ENCODE results near the gene FNDC1.

The FNDC1 gene

DNA sequence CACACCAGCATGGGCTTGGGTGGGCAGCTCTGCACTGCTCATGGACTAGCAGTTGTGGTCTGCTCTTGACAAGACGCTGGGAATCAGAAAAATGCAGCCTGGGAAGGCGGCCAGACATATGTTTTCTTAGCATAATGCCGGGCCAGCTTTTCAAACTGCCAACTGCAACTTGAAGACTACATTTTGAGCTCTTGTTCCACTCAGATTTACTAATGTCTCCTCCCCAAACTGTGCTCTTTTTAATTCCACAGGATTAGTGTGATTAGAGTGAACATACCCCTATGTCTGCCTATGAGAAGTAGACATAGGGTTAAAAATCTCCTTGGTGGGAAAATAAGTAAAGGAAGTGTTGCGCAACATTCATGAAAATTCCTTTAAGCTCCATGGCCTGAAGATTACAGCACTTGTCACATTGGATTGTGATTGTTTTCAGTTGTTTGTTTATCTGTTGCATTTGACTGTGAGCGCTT lies 5.3 kb upstream of the FNDC1 start:
- DNase-seq, result peak in 1 of 2 experiments; percentile 32

DNA sequence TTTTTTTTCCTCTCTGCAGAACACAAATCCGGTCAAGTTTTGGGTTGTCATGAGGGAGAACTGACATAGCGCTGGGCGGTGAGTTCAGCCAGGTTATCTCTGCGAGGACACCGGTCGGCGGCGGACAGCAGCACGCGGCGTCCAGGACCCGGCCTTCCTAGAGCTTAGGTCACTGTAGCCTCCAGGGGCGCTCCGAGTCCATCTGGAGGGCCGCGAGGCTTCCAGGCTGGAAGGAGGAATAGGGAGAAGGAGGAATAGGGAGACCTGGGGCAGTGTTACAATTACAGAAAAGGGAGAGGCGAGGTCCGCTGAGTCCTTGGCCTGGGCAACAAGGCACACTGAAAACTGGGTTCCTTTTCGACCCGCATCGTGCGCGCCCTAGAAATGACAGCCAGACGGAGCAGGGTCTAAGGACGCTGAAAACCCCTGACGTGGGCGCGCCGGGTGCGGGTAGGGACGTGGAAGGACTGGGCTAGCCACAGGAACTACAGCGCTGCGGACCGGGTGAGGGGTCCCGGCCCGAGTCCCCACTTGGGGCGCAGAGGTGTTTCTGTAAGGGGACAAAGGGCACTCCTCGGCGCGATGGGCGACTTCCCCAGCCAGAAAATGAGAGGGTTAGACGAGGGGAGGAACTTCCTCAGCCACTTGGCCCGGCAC lies 536 bp upstream of the FNDC1 start:
- DNase-seq, result no peak

DNA sequence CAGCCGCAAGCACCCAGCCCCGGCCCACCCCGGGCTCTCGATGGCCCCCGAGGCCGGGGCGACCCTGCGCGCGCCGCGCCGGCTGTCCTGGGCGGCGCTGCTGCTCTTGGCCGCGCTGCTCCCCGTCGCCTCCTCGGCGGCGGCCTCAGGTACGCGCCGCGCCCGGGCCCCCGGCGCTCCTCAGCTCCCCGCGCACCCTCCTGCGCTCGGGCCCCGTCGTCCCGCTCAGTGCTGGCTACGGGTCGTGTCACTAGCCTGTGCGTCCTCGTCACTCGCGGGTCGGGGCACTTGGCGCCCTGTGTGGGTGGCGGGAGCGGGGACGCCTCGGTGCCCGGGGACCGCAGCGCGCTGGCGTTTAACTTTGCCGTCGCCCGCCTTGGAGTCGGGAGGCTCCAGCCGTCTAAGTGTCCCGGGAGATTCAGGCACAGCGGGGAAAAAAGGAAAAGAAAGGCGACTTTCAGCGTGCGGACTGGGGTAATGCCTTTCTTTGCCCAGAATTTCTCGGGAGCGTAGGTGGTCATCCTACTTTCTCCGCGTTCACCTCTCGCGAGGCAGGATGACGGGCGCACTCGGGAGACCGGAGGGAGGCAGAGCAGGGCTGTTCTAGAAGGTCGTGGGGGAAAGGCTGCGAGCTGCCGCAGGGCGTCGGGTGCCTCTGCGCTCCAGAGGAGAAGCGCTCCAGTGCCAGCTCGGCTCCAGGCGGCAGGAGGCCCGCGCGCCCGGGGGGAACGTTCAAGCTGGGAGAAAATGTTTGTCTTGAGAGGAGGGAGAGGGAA lies 545 bp downstream of the FNDC1 start:
- DNase-seq, result no peak

DNA sequence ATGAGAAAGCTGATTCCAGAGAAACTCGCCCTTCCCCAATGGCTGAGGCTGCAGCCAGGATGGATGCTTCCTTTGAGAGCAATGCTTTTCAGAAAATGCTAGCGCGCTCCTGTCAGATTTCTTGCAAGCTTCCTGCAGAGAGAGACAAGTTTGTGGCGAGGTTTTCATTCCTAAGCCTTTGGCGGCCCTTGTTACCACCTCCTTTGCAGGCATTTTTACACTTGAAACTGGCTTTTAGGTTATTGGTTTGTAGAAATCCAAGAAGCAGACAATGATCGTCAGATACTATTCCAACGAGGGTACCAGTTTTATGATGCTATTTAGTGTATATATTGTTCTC lies 1.1 kb downstream of the FNDC1 start:
- no peak for DNase-seq

DNA sequence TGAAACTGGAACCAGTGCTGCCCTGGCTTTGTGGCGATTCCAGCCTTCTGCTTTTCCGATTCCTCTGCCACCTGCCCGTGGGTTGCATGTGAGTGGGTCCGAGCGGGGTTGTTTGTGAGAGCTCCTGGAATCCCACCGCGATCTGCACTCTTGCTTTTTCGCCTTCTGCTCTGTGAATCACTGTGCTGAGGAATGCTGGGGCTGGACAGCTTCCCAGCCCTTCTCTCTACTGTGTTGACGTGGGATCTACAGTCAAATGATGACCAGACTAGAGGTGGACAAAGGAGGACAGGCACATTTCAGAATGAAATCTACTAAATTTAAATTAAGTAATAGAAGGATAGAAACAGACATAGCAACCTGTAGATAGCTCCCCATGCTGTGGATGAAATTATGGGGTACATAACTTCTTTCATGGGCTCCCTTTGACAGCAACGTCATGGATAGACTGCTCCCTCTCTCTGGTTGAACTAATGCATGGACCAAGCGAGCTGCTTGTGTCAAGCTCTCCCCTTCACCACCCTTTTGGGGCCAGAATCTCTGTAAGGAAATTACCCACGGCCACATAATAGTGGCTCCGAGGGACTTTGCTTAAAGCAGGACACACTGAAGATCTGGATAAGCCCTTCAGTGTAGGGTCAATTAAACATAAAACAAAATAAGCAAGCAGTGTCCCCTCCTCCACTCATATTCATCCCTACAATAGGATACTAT lies 2.0 kb downstream of the FNDC1 start:
- DNase-seq, result no peak

DNA sequence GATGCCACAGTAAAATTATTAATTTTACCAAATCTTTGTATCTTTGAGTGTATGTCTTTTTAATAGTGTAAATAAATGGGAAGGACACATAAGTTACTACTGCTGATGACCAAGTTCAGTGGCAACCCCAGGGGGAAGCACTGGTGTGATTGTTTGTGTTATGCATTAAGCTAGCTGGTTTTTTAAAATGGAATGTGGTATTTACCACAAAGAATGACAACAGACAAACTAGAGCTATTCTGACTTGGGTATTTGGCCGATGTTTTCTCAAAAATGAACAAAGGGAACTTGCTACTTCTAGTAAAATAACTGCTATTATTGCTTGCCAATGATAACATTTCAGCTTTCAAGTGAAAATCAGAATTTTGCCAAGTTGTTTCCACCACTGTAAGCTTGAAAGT lies 2.9 kb downstream of the FNDC1 start:
- DNase-seq, result no peak

DNA sequence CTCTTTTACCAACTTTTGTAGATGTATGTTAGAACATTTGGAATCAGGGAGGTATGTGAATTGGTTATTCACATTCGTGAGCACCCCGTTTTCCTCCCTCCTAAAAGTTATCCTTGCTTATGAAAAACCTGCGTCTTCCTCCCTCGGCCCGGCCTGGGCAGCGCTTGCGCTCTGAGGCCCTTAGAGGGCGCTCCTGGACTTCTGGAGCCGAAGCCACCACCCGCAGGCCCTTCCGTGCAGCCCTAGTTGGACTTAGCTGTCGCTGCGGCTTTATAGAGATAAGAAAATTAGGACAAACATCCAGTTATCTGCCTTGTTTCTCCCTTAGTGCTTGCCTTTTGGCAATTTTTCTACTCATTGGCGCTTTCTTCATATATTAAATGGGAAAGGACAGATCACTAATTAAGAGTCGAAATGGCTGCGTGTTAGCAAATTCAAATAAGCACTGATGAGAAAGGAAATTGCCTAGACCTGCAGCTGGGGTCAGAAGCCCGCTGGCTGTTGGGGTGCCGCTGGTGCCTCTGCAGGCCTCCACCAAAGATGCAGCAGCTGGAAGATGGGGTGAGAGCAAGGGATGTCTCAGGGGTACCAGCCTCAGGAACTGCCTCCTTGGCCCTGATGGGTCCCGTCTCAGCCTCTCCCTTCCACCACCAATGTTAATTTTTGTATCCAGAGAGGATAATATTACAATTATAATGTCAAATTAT lies 5.2 kb downstream of the FNDC1 start:
- peak; percentile 9 to 69 for DNase-seq

DNA sequence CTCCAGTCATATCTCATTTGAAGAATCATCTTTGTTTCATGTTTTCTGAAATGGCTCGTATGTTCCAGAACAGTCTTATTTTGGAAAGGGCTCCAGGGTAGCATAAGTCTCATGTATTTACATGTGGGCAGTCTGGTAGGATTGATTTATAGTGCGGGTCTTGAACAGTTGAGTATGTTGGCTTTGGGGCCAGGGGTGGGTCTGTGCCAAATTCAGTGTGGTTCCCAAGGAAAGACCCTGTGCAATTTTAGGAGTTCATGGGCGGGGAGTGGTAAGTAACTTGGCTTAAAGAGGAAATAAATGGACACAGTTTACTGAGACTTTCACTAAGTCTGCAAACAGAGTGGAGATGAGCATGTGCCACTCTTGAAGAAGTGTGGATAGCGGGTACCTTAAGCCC lies 7.7 kb downstream of the FNDC1 start:
- no peak for DNase-seq

DNA sequence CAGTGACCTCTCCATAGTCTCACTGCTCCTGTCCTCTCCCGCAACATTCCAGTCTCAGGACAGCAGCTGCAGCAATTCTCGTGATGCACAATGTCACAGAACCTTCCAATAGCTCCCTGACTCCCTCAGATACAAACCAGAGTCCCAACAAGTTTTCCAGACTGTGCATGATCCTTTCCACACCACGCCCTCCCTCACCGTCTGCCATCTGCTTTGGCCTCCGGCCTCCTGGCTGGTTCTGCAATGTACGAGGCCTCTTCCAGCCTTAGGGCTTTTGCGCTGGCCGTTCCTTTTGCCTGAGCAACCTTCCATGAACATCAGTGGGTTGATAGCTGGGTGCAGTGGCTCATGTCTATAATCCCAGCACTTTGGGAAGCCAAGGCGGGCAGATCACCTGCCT lies 9.6 kb downstream of the FNDC1 start:
- DNase-seq, result no peak

DNA sequence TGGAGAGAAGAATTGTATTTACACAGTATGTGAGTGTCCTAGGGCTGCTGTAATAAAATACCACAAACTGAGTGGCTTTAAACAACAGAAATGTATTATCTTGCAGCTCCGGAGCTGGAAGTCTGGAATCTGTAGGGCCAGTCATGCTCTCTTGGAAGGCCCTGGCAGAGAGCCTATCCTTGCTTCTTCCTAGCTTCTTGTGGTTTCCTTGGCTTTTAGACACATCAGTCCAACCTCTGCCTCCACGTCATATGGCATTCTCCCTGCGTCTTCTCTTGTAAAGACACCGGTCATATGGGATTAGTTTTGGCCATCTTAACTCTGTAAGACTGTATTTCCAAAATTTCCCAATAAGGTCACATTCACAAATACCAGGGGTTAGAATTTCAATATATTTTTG lies 10.8 kb downstream of the FNDC1 start:
- no peak for DNase-seq

DNA sequence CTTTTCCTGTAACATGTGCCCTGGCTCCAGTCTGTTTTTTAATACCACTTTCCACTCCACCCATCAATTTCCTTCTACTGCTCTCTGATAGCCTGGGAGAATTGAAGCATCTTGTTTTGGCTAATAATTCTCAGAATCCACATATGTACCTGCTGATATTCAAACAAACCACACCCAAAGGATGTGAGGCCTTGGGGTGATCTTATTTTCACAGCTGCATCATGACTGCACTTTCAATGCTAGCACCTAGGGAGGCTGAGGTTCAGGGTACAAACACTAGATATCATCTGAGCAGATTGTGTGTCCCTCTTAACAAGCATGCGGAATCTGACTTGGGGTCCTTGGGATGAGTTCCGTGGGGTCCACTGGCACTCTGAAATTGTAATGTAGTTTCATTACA lies 12.7 kb downstream of the FNDC1 start:
- no peak for DNase-seq

DNA sequence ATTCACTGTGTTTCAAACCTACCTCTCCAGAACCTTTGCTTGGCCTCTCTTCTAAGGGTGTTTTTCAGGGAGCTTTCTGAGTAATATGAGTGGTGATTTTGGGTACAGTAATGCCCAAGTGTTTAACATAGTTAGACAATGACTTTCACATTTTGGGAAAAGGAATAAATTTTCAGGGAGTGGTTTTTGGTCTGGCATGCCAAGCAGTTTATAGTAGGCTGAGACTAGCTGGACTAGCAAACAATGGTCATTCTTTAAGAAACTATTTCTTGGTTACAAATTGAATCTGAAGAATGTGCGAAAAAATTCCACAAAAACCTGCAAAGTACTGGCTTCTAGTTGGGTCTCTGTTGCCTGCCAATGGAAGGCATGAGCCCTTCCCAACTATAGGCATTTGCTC lies 15.4 kb downstream of the FNDC1 start:
- DNase-seq, result no peak

DNA sequence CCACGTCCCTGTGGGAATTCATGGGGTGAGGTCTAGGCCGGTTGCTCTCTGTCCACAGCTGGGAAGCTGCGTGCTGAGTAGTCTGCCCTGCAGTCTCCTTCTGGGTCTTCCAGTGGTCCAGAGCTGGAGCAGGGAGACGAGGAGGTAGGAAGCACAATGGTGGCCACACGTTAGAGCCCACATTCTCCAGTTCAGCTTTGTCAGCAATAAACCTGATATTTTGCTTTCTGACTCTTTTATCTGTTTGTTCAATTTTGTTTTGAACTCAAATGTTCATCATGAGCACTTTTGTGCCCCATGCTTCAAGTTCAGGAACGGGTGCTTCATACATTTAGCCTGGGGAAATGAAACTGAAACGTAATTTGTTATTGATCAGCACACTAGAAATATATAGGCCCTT lies 21.3 kb downstream of the FNDC1 start:
- DNase-seq, result no peak

DNA sequence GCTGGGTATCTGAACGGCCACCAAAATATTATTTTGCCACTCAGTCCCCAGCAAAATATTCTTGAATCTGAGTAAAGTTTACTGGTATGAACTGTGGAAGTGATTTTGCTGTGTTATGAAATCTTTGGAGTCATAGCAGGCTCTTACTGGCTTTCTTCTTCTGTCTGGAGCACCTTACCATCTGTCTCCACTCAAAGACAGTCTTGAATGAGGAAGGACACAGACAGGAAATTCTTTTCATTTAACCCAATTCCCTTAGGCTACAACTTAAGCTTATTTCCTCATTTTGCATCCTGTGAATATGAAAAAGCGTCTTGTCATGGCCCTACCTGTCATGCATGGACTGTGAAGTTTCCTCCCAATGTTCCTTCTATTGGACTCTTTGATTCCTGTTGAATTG lies 24.7 kb downstream of the FNDC1 start:
- DNase-seq, result no peak

DNA sequence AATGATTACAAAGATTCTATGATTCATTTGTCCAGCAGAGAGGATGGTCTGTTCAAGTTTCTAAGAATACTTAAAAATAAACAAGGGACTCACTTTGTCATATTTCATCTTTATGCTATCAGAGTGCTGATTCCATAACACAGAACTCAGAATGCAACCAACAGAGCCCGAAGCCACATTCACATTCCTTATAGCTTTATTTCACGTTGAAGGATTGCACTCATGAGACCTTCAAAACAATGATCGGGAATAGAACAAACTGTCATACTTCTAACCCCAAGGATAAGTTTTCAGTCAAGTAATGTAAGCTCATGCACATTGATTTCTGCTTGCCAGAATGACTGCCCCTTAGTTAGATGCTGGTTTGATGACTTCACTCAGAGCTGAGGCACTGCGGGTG lies 25.2 kb downstream of the FNDC1 start:
- DNase-seq, result no peak

DNA sequence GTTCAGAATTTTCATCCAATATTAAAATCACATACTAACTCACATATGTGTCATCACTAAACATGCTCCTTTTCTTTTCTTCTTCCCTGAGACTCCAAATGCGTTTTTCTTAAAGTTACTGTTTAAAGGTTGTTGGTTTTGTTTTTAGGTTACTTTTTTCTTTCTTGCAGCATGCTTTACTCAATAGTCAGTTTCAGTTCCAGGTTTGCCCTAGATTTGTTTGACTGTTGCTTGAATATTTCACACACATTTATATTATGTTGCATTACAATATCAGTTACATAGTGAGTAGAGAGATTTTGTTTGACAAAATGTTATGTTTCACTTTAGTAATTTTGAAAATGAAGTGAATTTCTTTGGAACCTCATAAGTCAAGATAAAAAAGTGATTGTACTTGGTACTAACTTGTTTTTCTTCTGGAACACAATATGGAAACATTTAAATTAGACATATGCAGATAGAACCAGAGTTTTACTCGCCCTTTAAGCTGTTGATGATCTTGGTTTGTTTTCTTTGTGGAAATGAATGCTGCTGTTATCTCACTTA lies 27.3 kb downstream of the FNDC1 start:
- DNase-seq, result no peak

DNA sequence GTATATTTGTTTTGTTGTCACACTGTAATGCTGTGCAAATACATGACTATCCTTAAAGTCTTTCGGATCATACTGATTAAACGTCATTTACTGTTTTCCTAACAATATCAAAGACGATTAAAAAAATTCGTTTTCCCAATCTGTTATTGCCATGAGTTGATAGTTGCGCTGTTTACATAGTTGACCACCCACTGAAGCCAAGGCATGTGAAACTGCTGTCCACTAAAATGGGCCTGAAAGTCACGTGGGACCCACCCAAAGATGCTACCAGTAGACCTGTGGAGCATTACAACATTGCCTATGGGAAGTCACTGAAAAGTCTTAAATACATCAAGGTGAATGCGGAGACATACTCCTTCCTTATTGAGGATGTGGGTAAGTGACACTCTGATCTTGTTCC lies 28.1 kb downstream of the FNDC1 start:
- DNase-seq, result no peak

DNA sequence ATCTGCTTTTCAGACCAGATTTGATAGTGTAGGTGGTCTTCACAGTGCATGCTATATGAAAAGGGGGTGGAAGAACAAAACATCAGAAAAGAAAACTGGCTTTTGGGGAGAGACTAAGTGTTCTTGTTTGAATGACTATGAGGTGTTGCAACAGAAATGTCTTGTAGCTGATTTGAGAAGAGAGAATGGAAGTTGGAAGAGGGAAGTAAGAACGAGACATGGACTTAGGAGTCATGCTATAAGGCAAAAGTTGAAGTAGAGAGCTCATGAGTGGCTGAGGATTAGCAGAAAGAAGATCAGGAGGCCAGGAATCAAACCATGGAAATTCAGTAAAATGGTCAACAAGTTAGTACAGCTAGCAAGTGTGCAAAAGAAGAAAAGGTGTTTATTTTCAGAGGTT lies 32.1 kb downstream of the FNDC1 start:
- no peak for DNase-seq

DNA sequence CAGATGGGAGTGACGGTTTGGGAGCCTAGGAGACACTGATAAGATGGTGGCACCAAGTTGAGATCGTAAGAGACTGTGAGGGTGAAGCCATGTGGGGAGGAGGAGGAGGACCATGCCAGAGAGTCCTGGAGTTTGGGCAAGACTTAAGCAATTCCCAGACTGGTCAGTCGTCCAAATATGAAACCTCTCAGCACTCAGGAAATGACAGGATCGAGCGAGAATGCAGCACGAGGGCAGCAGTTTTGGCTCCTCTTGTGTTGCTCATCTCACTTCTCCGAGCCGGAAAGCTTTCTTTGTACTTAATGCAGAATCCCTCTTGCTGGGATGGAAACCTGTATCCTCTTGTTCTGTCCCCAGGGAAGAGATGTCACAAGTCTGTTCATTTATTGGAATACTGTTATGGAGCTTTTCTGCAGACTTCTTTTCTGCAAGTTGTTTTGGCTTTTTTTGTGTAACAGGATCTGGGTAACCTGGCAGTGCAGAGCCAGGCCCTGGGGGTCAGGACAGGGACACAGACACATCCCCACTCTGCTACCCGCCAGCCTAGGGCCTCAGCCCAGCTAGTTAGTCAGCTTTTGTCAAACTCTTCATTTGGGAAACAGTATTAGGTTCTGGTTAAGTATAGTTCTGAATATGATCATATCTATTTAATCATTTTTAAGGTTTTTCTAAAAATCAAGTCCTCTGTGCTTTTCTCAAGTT lies 34.3 kb downstream of the FNDC1 start:
- DNase-seq, result no peak

DNA sequence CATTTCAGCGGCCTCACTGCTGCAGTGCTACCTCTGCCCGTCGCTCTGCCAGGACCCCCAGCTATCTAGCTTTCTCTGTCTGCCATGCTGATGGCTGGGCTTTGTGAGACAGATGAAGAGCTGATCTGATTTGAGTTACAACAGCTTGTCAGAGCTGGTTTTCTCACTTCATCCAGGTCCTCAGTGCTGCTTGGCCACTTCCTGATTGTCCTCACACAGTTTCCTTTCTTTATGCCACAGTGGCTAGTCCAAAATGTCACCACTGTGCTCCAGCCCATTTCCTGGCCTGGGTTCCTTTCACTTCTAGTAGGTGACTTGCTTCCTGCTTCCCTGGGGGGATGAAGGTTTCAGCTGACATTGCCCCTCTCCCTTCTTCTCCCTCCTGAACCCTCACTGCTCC lies 35.4 kb downstream of the FNDC1 start:
- no peak for DNase-seq

DNA sequence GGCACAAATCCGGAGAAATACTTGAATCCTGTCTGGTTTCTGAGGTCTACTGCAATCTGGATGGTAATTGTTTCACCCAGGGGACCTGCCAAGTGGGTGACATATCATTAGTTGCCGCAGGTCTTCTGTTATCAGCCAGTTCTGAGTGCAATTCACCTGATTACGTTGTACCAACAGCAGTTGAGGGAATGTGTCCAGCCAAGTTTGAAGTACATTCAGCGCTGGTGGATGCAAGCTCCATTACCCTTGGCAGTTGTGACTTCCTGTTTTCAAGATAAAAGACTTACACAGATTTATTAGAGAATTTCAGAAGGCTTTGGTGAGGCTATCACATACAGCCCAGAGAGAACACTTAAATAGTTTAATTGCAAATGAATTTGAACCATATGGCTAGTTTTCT lies 42.8 kb downstream of the FNDC1 start:
- no peak for DNase-seq

DNA sequence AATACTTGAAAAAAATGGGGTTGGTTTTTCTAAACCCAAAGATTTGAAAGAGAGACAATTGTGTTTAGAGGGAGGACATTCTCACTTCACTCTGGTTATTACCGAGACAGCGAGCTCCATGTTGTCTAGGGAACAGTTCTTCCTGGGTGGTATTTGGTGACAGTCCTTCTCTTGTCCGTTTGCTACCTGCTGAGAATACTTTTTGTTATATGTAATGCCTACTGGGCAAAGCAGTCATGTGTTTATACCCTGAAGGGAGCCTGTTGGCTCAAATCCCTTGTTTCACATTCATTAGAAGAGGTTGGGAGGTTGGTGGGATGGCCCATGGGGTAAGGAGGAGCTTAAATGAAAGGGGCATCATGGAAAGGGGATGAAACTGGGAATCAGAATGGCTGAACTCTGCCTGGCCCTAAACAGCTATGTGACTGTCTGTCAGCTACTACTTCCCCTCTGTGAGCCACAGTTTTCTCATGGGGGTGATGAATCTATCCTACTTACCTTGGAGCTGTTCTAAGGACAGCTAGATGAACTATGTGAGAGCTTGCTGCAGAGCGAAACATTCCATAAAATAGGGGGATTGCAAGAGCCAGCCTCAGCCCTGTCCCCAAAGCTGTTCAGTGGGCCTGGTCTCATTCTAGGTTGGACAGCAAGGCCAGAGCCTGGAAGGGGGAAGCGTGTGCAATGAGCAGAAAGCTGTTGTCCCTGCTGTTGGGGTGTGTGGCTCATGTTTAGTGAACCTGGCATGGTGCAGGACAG lies 43.5 kb downstream of the FNDC1 start:
- DNase-seq, result no peak

All from NCI-H446 (cell line).